Measurements from ENCODE around the gene RIOK3. TPM values are rescaled to one million over a fixed set of nuclear protein-coding genes. Genes with fewer than 3 reads are reported as not detected.
A peak's percentile ranks its signal among the peaks of the same experiment; 100 is the strongest.

Gene RIOK3
- total and polyA plus RNA-seq, 10 of the 15 experiments (the other 5 are each of a cell fraction or from before 2014, with no cell fraction given) = 18.0 to 87.5 (median 53.8) TPM

- CTCF ChIA-PET = interaction anchor here (0.6 to 3.4 kb wide), 50 partner anchors 8 to 614 kb away, joined by 3 to 42 read pairs (median 4); partner anchors contain the start of gene RIOK3
- intact Hi-C loops (cut with micrococcal nuclease; ENCODE audit: unreplicated experiment) = loop anchor here (5.0 to 10.0 kb wide), 5 partner anchors 175 to 615 kb away; partner anchors contain the start of gene RBBP8
- Histone ChIP-seq H2AFZ (ENCODE audit: control insufficient read depth, low read depth, low read length) (no peak overlapping the region; the same call in 1 of the 2 replicates), H3K4me3 (no peak overlapping the region), H3K9me3 (replicated peaks; ENCODE audit: control insufficient read depth, insufficient read depth, low read length) (no peaks in the 10 kb centered on the region), H3K9ac (ENCODE audit: control insufficient read depth, insufficient read depth, low read length) (no peak overlapping the region), H3K27me3 (replicated peaks in 1 of 2; ENCODE audit: control insufficient read depth in 2 of 2, insufficient read depth in 2 of 2, low read length in 1 of 2) (no peaks in the 10 kb centered on the region), H3K79me2 (ENCODE audit: control insufficient read depth, insufficient read depth, low read length) (no peaks in the 10 kb centered on the region), H3K27ac (ENCODE audit: control insufficient read depth, insufficient read depth) (no peak overlapping the region), H4K20me1 (ENCODE audit: control insufficient read depth, insufficient read depth) (no peaks in the 10 kb centered on the region), H3K4me2 (ENCODE audit: control insufficient read depth, insufficient read depth) (no peak overlapping the region), H3K4me1 (ENCODE audit: control insufficient read depth, insufficient read depth, low read length) (no peaks in the 10 kb centered on the region; the same call in 1 of the 2 replicates), H3K36me3 (ENCODE audit: control insufficient read depth in 2 of 2, insufficient read depth in 2 of 2, low read length in 1 of 2) (peaks cover 0 to 1% of the 10 kb centered on the region in 2 experiments; a peak in 2 of 4 replicates)
- ATAC-seq = peak; percentile 65
- no TSS peak for BruUV-seq (replicated peaks)
- POLR2A ChIA-PET = interaction anchor here (1.5 to 1.6 kb wide), 2 partner anchors 10 to 40 kb away, joined by 3 to 6 read pairs; partner anchors contain the start of gene RIOK3
- peak; percentile 27 for FAIRE-seq
- in situ Hi-C loops (cut with MboI) = loop anchor here (5.0 to 10.0 kb wide), 2 partner anchors 280 to 598 kb away; no protein-coding TSS in a partner anchor
- TF ChIP-seq FOXM1 (IDR thresholded peaks at IDR 0.05; ENCODE audit: low read depth, low read length) (no peak), TAF1 (IDR thresholded peaks at IDR 0.05; ENCODE audit: borderline replicate concordance, low read depth, low read length) (no peak), MEF2B (IDR thresholded peaks at IDR 0.05; ENCODE audit: partially characterized antibody, poor library complexity, severe bottlenecking) (peak; percentile 20), PBX3 (IDR thresholded peaks at IDR 0.05; ENCODE audit: insufficient replicate concordance, low read depth, low read length) (no peak)
- WGBS (ENCODE audit: insufficient coverage, insufficient replicate concordance, low lambda C conversion rate, missing lambda C conversion rate) = 29% methylated on average over 3 of the region's 3 CpGs
- RAD21 ChIA-PET (ENCODE audit: unreplicated experiment) = interaction anchor here (0.7 to 3.0 kb wide), 34 partner anchors 10 to 613 kb away, joined by 3 to 61 read pairs (median 4); no protein-coding TSS in a partner anchor
- SMC1A ChIA-PET (ENCODE audit: uncharacterized antibody, unreplicated experiment) = interaction anchor here (0.6 to 3.6 kb wide), 43 partner anchors 10 to 613 kb away, joined by 3 to 25 read pairs (median 4); partner anchors contain the start of genes RBBP8 and RMC1
- no peak for DNase-seq (ENCODE audit: low read depth, low spot score)
Observed at GRCh38 chr18:23412351-23412964, 40.6 kb upstream of the RIOK3 start.

Data from GM12878 (cell line).